Epithelial cell of esophagus (primary cell): ENCODE data around the gene GLCCI1.
"Not testable (repeated sequence)": the region's sequence is repeated elsewhere in the genome, so short reads cannot be mapped to it uniquely, and the experiment has no call there.

Source experiments
- DNase-seq: peaks from one replicate; pipeline ENCODE4 v3.0.0; 2010; ENCODE audit warnings: low read depth
- H3K4me3 ChIP-seq: 2 replicates; pipeline ENCODE4 v1.5.1; 2011; ENCODE audit warnings: mild to moderate bottlenecking, low read length, control low read depth
- CTCF ChIP-seq: IDR thresholded peaks from 2 replicates; pipeline ENCODE4 v1.5.1; 2011; ENCODE audit warnings: low read depth, mild to moderate bottlenecking, low read length, control low read depth, inconsistent platforms; ENCODE audit not compliant: insufficient read depth; ENCODE audit errors: missing control alignments

GLCCI1 gene

GRCh38 chr7:8042796-8043535 lies 74.4 kb downstream of the GLCCI1 start:
- no peak for TF ChIP-seq CTCF
- no peak overlapping the region for H3K4me3 ChIP-seq
- no peak for DNase-seq

GRCh38 chr7:8044761-8045430 lies 76.3 kb downstream of the GLCCI1 start:
- no peak for DNase-seq
- TF ChIP-seq CTCF, result no peak

DNA sequence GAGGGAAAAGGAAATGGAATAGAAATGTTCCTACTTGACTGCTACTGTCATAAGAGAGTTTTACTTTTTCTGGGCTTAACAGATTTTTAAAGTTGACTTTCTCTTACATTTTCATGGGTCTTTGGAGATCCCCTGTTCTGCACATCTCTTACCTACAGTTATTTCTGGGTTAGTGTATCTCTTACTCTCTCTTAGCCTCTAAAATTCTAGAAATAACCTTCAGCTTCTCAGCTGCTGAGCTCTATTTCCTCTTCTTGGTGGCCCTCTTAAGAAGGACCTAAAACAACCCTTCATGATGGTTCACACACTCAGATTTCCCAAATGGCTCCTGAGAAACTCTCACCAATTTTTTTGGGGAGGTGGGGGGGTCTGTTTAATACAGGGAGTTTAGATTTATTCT lies 79.5 kb downstream of the GLCCI1 start:
- not testable (repeated sequence) for DNase-seq

More at GRCh38 chr7:8044761-8045430, 76.3 kb downstream of the GLCCI1 start:
- H3K4me3 ChIP-seq, result no peak overlapping the region

DNA sequence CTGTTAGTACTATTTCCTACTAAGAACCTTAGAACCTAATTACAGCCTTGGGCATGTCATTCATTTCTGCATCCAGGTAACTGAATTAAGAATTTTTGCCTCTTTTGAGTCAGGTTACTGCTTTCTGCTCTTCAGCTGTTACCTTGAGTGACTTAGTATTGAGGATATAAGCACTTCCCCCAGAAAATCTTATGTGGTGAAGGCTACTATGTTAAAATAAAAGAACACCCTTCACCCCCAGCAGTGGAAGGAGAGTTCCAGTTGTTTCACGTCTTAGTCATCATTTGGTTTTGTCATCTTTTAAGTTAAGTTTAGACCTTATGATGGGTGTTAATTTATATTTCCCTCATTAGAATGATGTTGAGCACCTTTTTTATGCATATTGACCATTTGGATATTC lies 82.8 kb downstream of the GLCCI1 start:
- H3K4me3 ChIP-seq, result no peak overlapping the region
- no peak for TF ChIP-seq CTCF

More for the DNA sequence above, 79.5 kb downstream of the GLCCI1 start:
- not testable (repeated sequence) for H3K4me3 ChIP-seq

DNA sequence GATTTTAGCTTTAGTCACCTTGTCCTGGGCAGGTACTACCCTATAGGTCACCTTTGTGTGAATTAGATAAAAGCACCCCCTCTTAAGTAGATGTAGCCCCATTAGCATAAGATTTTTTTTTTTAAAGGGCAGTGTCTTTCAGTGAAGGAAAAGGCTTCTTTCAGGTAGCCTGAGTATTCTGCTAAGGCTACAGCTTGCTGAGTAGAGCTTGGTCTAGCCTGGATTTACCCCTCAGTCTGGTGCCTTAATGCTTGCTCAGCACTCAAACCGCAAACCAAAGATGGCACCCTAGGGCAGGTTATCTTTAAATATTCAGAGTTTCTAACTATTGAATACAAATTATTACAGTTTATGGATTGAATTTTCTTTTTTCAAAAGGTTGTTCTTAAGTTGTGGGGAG lies 83.4 kb downstream of the GLCCI1 start:
- no peak for DNase-seq
- no peak for TF ChIP-seq CTCF
- H3K4me3 ChIP-seq, result no peak overlapping the region

More for the DNA sequence above, 82.8 kb downstream of the GLCCI1 start:
- DNase-seq, result no peak

- H3K4me3 ChIP-seq, result no peak overlapping the region
- DNase-seq, result no peak
- TF ChIP-seq CTCF, result no peak
These were observed 84.2 kb downstream of the GLCCI1 start for GRCh38 chr7:8052824-8053223.

DNA sequence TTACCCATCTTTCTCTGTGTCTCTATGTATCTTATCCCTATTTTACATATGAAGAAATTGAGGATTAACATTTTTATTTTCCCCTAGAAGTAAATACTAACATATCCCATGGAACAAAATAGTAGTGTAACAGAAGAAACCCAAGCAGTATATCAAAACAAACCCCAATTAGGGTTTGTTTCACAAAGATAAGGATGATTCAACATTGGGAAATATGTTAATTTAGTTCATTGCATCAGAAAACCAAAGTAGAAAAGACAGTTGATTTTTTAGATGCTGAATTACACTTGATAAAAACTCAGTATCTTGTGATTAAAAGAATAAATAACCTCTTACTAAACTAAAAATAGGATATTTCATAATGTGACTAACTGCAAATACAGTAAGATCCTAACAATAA lies 87.8 kb downstream of the GLCCI1 start:
- DNase-seq, result no peak
- no peak overlapping the region for H3K4me3 ChIP-seq
- no peak for TF ChIP-seq CTCF
